Activated naive CD4-positive, alpha-beta T cell (primary cell): ENCODE measurements around the gene ADGRL3.
"Not testable (repeated sequence)": the region's sequence is repeated elsewhere in the genome, so short reads cannot be mapped to it uniquely, and the experiment has no call there.

Experiments
- DNase-seq, 4 experiments: peaks; one replicate each; lab custom pipeline; 2025; lab: John Stamatoyannopoulos, UW

ADGRL3 gene

GRCh38 chr4:61205066-61205465 is 4.9 kb downstream of the ADGRL3 start:
- DNase-seq, result no peak

GRCh38 chr4:61207156-61207555 is 7.0 kb downstream of the ADGRL3 start:
- not testable (repeated sequence) for DNase-seq

- no peak for DNase-seq
Measured at GRCh38 chr4:61210186-61210939, 10.2 kb downstream of the ADGRL3 start.

DNA sequence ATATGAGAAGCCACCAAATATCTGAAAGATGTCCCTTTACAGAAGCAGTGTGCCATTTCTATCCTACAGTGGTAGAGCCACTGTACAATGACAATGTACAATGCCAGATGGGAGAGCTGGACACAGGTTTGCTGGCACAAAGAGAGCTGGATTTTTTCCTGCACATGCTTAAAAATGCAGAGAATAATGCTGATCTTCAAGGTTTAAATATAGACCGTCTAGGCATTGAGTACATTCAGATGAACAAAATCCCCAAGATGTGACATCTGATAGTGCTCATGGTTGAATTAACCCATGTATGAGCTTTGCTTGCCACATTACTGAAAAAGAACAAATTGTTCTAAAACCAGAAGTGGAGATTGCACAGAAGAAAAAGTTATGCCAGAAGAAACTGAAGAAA is 11.7 kb downstream of the ADGRL3 start:
- no peak for DNase-seq

GRCh38 chr4:61212788-61213187 is 12.7 kb downstream of the ADGRL3 start:
- DNase-seq, result no peak

- no peak for DNase-seq
Measured at GRCh38 chr4:61214680-61215079, 14.6 kb downstream of the ADGRL3 start.

GRCh38 chr4:61217222-61217621 is 17.1 kb downstream of the ADGRL3 start:
- DNase-seq, result no peak

- DNase-seq, result no peak
Measured at GRCh38 chr4:61220556-61220955, 20.4 kb downstream of the ADGRL3 start.

GRCh38 chr4:61223385-61223784 is 23.3 kb downstream of the ADGRL3 start:
- DNase-seq, result no peak

- DNase-seq, result no peak
Measured at GRCh38 chr4:61224573-61224972, 24.4 kb downstream of the ADGRL3 start.

DNA sequence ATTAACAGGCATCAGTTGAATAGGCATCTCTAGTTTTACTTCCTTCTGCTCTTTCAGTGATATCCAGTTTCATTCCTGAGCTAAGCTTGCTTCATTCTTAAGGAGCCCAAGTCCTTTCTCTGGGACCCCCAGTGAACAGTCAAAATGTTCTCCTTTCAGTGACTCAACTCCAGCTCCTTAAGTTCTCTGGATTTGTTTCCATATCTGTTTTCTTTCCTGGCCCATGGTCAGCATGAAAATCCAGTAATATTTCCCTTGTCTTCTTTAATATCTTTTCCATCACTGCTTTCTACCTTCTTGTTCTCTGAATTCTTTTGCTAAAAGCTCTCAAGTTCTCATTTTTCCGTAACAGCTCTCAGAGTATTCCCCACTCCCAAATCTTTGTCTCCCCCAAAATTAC is 25.5 kb downstream of the ADGRL3 start:
- DNase-seq, result no peak

- DNase-seq, result no peak
Measured at GRCh38 chr4:61231421-61231820, 31.3 kb downstream of the ADGRL3 start.

DNA sequence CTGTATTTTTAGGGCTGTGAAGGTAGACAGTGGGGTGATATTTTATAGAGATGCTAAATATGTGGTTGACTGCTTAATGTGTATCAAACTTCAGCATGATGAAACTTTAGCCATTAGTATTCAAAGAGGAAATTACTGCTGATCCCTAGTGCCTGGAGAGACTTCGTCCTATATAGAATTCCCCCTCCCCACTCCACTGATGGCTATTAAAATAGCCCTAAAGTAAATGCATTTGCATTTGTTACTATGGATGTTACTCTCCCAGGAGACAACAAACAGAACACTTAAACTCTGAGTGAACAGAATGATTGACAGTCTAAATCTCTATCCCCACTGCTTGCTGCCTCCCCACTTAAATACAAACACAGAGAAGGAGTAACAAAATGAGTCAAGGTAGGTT is 39.1 kb downstream of the ADGRL3 start:
- DNase-seq, result no peak

DNA sequence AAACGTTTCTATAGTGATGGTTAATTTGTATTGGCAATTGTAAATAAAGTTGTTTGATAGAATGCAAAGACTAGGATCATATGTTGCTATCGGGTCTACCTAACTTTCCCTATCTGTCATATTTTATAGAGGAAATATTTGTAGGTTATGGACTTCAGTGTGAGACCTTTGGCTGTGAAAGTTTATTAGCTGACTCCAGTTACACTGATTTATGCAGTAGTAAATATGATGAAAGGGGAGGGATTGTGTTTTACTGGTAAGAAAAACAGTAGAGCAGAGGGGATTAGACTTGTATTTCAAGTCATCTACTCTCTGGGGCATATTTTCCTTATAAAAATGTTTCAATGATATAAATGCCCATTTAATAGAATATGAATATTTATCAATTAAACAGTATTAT is 43.8 kb downstream of the ADGRL3 start:
- DNase-seq, result no peak

GRCh38 chr4:61245069-61245714 is 45.1 kb downstream of the ADGRL3 start:
- DNase-seq, result no peak

DNA sequence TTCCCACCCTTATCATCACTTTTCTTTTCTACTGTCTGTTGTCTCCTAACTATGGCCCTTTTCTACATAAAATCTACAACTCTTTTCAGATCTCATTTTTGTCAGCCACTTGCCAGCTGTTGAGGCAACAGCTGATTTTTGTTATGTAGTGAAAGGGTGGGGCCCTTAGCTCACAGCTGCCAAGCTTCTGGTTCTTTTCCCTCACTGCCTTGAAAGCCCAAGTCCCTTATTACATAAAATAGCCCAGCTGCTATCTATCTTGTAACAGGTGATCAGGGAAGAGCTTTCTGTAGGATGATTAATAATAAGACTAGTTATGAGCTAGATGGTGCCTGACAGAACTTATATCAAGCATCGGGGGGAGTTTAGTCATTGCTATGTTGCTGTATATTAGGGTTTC is 45.9 kb downstream of the ADGRL3 start:
- no peak for DNase-seq

GRCh38 chr4:61248705-61249104 is 48.6 kb downstream of the ADGRL3 start:
- DNase-seq, result no peak

- DNase-seq, result no peak
Measured at GRCh38 chr4:61251129-61251528, 51.0 kb downstream of the ADGRL3 start.

GRCh38 chr4:61254406-61254805 is 54.3 kb downstream of the ADGRL3 start:
- no peak for DNase-seq

- DNase-seq, result no peak
Measured at GRCh38 chr4:61273233-61273632, 73.1 kb downstream of the ADGRL3 start.

DNA sequence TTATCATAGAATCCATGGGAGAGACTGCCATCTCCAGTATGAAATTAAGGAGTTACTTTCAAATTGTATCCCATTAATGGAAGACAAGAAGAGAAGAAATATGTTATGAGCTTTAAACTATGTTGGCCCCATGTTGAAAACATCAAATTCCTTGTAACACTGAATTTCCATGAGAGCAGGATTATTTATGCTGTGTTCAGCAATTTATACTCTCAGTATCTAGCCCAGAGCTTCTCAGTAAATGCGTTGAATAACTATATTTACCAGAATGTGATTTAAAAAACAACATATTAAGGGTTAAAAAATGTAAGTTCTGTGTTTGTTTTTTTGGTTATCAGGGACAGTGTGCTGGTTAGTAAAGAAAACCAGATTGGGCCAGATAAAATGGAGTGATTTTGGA is 74.2 kb downstream of the ADGRL3 start:
- DNase-seq, result no peak

DNA sequence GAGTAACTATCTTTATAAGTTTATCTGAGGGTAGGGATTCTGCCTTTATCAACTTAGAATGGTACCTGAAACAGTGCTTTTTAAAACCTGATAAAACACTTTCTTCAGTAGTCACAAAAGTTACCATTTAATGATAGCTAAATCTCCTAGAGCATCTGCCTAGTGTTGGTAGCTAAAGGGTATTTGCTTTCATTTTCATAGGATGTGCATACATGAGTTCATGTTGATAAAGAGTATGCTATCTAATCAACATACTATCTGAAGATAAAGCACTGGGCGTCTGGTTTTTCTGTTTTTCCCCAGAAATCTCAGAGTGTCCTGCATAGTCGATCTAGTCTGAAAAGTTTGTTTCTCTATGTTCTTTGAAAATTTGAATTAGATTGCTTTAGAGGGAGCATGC is 75.1 kb downstream of the ADGRL3 start:
- DNase-seq, result no peak

- DNase-seq, result no peak
Measured at GRCh38 chr4:61276029-61276428, 75.9 kb downstream of the ADGRL3 start.
